Transverse colon (tissue), 4 donors: ENCODE results near the gene CCNQ. TPM values are rescaled to one million over a fixed set of nuclear protein-coding genes. Genes with fewer than 3 reads are reported as not detected.

Experiments
- DNase-seq: peaks from one replicate; pipeline ENCODE4 v3.0.0-alpha.2; 2019
- H3K27ac ChIP-seq, 4 donors: fragments of 200-600 bp; sonication (generic); 2 replicates each; pipeline ENCODE4 v1.5.1; 2016 to 2018; ENCODE audit warnings: inconsistent platforms in 4 of 4
- H3K27me3 ChIP-seq: fragments of 200-600 bp; sonication (generic); 2 replicates; pipeline ENCODE4 v1.5.1; 2017; ENCODE audit warnings: inconsistent platforms
- H3K36me3 ChIP-seq, 4 donors: fragments of 200-600 bp; sonication (generic); 2 replicates each; pipeline ENCODE4 v1.5.1; 2017 to 2019; ENCODE audit warnings: inconsistent platforms in 4 of 4
- H3K4me1 ChIP-seq, 4 donors: fragments of 200-600 bp; sonication (generic); 2 replicates each; pipeline ENCODE4 v1.5.1; 2017 to 2020; ENCODE audit warnings: inconsistent platforms in 4 of 4
- H3K4me3 ChIP-seq, 4 donors: fragments of 200-600 bp; sonication (generic); 1 replicate in 1 of 4; 2 replicates in 3 of 4; pipeline versions ENCODE4 v1.5.1 to v1.6.1; 2017 to 2019; ENCODE audit warnings: inconsistent platforms in 4 of 4
- H3K9me3 ChIP-seq, 2 donors: fragments of 200-600 bp; sonication (generic); 2 replicates each; pipeline ENCODE4 v1.5.1; 2017 to 2019; ENCODE audit warnings: inconsistent platforms in 2 of 2
- CTCF ChIP-seq, 5 experiments: fragments of 200-600 bp in 3 of 5; fragments of 450-650 bp in 2 of 5; sonication (generic) in 3 of 5; IDR thresholded peaks; 1 replicate in 2 of 5; 2 replicates in 3 of 5; pipeline ENCODE4 v1.5.1; 2016 to 2017; ENCODE audit warnings: antibody characterized with exemption in 5 of 5, inconsistent platforms in 3 of 5, mild to moderate bottlenecking in 2 of 5, moderate library complexity in 1 of 5
- EP300 ChIP-seq: sonication (generic); formaldehyde crosslinking; IDR thresholded peaks from one replicate; pipeline ENCODE4 v1.6.1; 2017; ENCODE audit warnings: antibody characterized with exemption, low read depth
- POLR2A ChIP-seq: fragments of 450-650 bp; IDR thresholded peaks from one replicate; pipeline ENCODE4 v1.6.1; 2016; ENCODE audit warnings: antibody characterized with exemption, mild to moderate bottlenecking, moderate library complexity
- POLR2AphosphoS5 ChIP-seq, 3 donors: sonication (generic); formaldehyde crosslinking; IDR thresholded peaks; one replicate each; pipeline ENCODE4 v1.6.1; 2016; ENCODE audit warnings: antibody characterized with exemption in 3 of 3
- WGBS, 2 donors: methylation state at CpG; one replicate each; pipeline ENCODE4 v1.1.5; 2018; ENCODE audit warnings: low coverage in 1 of 2; 5-methylcytosine and 5-hydroxymethylcytosine counted together
- in situ Hi-C, 4 donors: fragments of 200-750 bp; cut with MboI; loops; one replicate each; pipeline versions ENCODE4 v1.15.0 to v1.15.1; 2017; ENCODE audit warnings: low sequenced_read_pairs in 3 of 4, low pct_ligation_motif_present in 1 of 4, low pct_unique_long_range_greater_than_20kb in 1 of 4
- intact Hi-C: fragments of 100-400 bp; cut with DNase I; formaldehyde crosslinking; loops from one replicate; pipeline ENCODE4 v1.15.1; 2023; ENCODE audit warnings: low total_unique reads
- total RNA-seq, 4 donors: library from RNA; depleted of rRNA; stranded (reverse); fragments of >200 nt; gene quantifications; one replicate each; pipeline ENCODE4 v1.1.0, GENCODE V29; 2016

CCNQ gene
- total RNA-seq, 4 donors from 2014 or later = 5.2 to 32.5 (median 26.8) TPM

- Histone ChIP-seq H3K36me3 (no peaks in the 10 kb centered on the region), H3K4me1 (peaks cover 0 to 29% (median 11%) of the 10 kb centered on the region in 4 donors), H3K27me3 (peaks cover 81% of the 10 kb centered on the region), H3K27ac (no peak overlapping the region), H3K9me3 (no peaks in the 10 kb centered on the region), H3K4me3 (no peak overlapping the region)
- no peak for DNase-seq
- WGBS, 2 donors = 60% methylated on average over 10 of the region's 10 CpGs; no CpG with 5 or more reads in 1 of the 2 donors
- intact Hi-C loops = no loop called here
- in situ Hi-C loops = no loop called here
- TF ChIP-seq CTCF (IDR thresholded peaks at IDR 0.05) = no peak
- TF ChIP-seq EP300 = no peak
- no peak for TF ChIP-seq POLR2AphosphoS5 (IDR thresholded peaks at IDR 0.05)
- TF ChIP-seq POLR2A = no peak
These were observed 47.1 kb upstream of the CCNQ start for GRCh38 chrX:153645921-153646488.

GRCh38 chrX:153645151-153645550 lies 46.2 kb upstream of the CCNQ start:
- WGBS, 2 donors = 75% methylated on average over 6 of the region's 6 CpGs; no CpG with 5 or more reads in 1 of the 2 donors
- Histone ChIP-seq H3K27me3 (peaks cover 86% of the 10 kb centered on the region), H3K4me3 (no peak overlapping the region), H3K36me3 (no peaks in the 10 kb centered on the region), H3K4me1 (peaks cover 0 to 29% (median 11%) of the 10 kb centered on the region in 4 donors), H3K9me3 (no peaks in the 10 kb centered on the region), H3K27ac (no peak overlapping the region)
- intact Hi-C loops = no loop called here
- in situ Hi-C loops = no loop called here
- no peak for DNase-seq
- no peak for TF ChIP-seq POLR2AphosphoS5 (IDR thresholded peaks at IDR 0.05)
- TF ChIP-seq POLR2A = no peak
- no peak for TF ChIP-seq EP300
- no peak for TF ChIP-seq CTCF (IDR thresholded peaks at IDR 0.05)

- no peak overlapping the region for H3K27ac ChIP-seq
- TF ChIP-seq EP300 = no peak
- TF ChIP-seq POLR2AphosphoS5 (IDR thresholded peaks at IDR 0.05) = no peak
- TF ChIP-seq CTCF (IDR thresholded peaks at IDR 0.05) = no peak
- no peak for TF ChIP-seq POLR2A
- H3K4me3 ChIP-seq = no peak overlapping the region
- H3K9me3 ChIP-seq = no peaks in the 10 kb centered on the region
- DNase-seq = no peak
- peaks cover 86% of the 10 kb centered on the region for H3K27me3 ChIP-seq
- H3K4me1 ChIP-seq = peaks cover 0 to 29% (median 11%) of the 10 kb centered on the region in 4 donors
- H3K36me3 ChIP-seq = no peaks in the 10 kb centered on the region
- in situ Hi-C loops = no loop called here
- intact Hi-C loops = no loop called here
- 48% methylated on average over 41 of the region's 46 CpGs; no CpG with 5 or more reads in 1 of the 2 donors for WGBS, 2 donors
These were observed 45.6 kb upstream of the CCNQ start for GRCh38 chrX:153644356-153645125.

GRCh38 chrX:153643431-153644351 lies 44.8 kb upstream of the CCNQ start:
- H3K9me3 ChIP-seq = no peaks in the 10 kb centered on the region
- H3K27me3 ChIP-seq = peaks cover 78% of the 10 kb centered on the region
- peak in 1 of 5 experiments; percentile 6 for TF ChIP-seq CTCF (IDR thresholded peaks at IDR 0.05)
- TF ChIP-seq POLR2A = no peak
- intact Hi-C loops = no loop called here
- DNase-seq = no peak
- peak overlapping the region in 1 of 4 donors; percentile 23 for H3K4me3 ChIP-seq
- in situ Hi-C loops = no loop called here
- WGBS, 2 donors = 43% methylated on average over 66 of the region's 84 CpGs; no CpG with 5 or more reads in 1 of the 2 donors
- peaks cover 0 to 29% (median 11%) of the 10 kb centered on the region in 4 donors for H3K4me1 ChIP-seq
- H3K27ac ChIP-seq = no peak overlapping the region
- H3K36me3 ChIP-seq = no peaks in the 10 kb centered on the region
